HS-5 (cell line): ENCODE results near the gene RAD54L.
"Not testable (repeated sequence)": the region's sequence is repeated elsewhere in the genome, so short reads cannot be mapped to it uniquely, and the experiment has no call there.

Experiments
- DNase-seq: peaks from one replicate; pipeline ENCODE4 v3.0.0-alpha.2; 2012; ENCODE audit warnings: low read depth

Gene RAD54L

DNA sequence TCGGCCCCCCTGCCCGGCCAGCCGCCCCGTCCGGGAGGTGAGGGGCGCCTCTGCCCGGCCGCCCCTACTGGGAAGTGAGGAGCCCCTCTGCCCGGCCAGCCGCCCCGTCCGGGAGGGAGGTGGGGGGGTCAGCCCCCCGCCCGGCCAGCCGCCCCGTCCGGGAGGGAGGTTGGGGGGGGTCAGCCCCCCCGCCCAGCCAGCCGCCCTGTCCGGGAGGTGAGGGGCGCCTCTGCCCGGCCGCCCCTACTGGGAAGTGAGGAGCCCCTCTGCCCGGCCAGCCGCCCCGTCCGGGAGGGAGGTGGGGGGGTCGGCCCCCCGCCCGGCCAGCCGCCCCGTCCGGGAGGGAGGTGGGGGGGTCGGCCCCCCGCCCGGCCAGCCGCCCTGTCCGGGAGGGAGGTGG lies 5.8 kb upstream of the RAD54L start:
- not testable (repeated sequence) for DNase-seq

DNA sequence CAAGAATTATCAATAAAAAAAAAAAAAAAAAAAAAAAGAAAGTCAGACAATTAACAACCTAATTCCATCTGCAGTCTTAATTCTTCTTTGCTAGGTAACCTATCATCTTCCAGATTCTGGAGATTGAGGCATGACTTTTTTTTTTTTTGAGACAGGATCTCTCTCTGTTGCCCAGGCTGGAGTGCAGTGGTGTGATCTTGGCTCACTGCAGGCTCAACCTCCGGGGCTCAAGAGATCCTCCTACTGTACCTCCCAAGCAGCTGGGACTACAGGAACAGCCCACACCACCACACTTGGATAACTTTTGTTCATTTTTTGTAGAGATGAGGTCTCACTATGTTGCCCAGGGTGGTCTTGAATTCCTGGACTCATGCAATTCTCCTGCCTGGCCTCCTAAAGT lies 4.6 kb upstream of the RAD54L start:
- no peak for DNase-seq

DNA sequence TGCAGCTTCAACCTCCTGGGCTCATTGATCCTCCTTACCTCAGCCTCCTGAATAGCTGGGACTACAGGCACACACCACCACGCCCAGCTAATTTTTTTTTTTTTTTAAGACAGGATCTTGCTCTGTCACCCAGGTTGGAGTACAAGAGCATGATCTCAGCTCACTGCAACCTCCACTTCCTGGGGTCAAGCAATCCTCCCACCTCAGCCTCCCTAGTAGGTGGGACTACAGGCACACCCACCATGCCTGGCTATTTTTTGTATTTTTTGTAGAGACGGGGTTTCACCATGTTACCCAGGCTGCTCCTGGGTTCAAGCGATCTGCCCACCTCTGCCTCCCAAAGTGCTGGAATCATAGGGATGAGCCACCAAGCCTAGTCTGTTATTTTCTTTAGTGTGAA lies 3.7 kb upstream of the RAD54L start:
- DNase-seq: not testable (repeated sequence)

DNA sequence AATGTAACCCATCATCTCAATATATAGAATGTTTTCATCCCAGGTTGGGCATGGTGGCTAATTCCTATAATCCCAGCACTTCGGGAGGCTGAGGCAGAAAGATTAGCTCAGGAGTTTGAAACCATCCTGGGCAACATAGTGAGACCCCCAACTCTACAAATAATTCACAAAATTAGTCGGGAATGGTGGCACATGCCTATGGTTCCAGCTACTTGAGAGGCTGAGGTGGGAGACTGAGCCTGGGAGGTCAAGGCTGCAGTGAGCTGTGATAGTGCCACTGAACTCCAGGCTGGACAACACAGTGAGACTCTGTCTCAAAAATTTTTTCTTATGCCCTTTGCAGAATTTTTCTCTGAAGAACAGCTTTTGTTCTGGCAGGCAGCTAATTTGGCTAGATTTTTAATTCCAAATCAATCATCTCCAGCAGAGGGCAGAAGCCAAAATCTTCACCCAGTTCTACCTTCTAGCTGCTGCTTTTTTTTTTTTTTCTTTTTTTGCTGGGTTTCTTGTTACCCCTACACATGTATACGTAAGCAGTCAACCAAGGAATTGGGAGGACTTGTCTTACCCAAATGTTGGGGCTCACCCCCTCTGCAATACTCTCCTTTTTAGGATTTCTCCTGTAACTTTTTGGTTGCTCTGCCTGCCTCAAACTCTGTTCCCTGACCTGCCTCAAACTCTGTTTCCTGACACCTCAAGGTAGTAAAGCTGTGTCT lies 2.7 kb upstream of the RAD54L start:
- DNase-seq: no peak

DNA sequence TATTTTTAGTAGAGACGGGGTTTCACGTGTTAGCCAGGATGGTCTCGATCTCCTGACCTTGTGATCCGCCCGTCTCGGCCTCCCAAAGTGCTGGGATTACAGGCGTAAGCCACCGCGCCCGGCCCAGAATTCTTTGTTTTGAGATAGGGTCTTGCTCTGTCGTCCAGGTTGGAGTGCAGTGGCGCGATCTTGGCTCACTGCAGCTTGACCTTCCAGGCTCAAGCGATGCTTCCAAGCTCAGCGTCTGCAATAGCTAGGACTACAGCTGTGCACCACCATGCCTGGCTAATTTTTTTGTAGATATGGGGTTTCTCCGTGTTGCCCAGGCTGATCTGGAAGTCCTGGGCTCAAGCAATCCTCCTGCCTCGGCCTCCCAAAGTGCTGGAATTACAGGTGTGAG lies 1.4 kb upstream of the RAD54L start:
- not testable (repeated sequence) for DNase-seq

DNA sequence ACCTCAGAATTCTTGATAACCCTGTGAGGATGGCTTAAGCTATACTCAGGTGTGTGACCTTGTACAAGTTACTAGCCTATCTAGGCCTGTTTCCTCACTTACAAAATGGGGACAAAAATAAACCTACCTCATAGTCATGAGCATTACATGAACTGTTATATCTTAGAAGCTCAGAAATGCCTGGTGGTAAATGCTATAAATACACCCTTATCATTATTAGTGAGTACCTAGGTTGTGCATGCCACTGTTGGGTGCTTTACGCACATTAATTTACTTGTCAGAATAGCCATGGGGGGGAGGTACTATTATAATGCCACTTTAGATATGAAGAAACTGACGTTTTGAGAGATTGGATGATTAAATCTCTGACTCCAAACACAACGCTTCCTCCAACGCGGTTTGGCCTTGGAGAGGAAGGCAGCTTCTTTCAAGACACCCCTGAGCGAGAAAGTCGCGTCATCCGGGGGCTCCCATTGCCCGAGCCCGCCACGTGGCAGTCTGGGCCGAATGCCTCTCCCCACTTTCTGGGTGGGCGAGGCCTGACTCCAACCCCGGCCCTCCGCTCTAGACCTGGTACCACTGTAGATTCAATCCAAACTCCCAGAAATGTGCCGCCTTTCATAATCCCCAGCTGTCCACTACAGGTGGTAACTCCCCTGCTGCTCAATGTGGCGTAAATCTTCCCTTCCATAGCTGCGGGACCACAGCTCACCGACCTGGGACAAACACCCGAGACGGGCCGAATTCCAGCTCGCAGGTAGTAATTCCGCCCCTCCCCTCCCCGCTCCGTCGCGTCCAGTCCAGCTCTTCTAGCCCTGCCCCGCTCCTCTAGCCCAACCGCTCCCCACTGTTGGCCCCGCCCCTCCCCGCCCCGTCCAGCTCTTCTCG lies 771 bp upstream of the RAD54L start:
- no peak for DNase-seq

DNA sequence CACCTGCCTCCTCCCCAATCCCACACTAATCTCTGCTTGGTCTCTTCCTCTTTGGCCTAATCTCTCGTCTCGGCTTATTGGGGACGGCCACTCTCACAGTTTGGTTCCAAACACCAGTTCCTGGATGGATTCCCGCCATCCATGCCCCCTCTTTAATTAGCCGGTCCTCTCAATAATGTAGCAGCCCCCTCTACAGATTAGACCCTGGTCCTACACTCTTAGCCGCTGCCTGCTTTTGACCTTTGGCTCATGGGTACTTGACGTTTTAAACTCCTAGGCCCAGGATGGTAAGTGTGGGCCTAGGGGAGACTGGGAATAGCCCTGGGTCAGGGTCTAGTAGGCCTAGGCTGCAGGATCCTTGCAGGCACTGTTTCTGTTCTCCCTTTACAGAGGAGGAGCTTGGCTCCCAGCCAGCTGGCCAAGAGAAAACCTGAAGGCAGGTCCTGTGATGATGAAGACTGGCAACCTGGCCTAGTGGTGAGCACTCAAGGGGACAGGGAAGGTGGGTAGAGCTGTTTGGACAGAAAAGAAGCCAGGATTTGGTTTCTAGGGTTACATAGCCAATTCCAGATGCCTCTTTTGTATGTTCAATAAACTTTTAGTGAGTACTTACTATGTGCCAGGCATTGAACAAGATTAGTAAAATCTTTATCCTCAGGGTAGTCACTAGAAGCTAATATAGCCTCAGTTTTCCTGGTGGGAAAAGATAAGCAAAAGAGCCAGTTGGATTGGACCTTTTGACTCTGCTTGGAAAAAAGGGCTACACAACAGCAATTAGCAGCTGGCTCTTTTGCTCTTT lies 758 bp downstream of the RAD54L start:
- DNase-seq: no peak

DNA sequence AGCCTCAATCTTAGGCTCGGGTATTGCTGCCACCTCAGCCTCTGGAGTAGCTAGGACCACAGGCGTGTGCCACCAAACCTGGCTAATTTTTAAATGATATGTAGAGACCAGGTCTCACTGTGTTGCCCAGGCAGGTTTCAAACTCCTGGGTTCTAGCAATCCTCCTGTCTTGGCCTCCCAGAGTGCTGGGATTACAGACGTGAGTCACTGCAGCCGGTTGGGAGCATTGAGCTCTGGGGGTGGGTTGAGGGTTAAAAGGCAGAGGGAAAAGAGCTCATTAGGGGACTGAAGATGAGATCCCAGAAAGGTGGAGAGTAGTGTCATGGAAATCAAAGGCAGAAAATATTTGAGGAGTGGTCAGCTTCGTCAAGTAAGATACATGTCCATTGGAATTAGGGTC lies 7.1 kb downstream of the RAD54L start:
- DNase-seq: no peak

DNA sequence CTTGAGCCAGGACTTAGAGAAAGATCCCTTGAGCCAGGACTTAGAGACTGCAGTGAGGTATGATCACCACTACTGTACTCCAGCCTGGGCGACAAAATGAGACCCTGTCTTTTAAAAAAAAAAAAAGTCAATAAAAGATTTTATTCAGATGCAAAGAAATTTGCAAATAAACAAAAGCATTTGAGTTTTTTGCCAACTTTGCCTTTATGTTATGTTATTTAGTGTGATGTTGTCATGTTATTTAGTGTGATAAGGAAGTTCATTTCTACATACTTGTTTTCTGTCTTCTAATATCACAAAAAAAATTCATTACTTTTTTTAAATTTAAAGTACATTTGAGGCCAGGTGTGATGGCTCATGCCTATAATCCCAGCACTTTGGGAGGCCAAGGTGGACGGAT lies 9.0 kb downstream of the RAD54L start:
- no peak for DNase-seq

DNA sequence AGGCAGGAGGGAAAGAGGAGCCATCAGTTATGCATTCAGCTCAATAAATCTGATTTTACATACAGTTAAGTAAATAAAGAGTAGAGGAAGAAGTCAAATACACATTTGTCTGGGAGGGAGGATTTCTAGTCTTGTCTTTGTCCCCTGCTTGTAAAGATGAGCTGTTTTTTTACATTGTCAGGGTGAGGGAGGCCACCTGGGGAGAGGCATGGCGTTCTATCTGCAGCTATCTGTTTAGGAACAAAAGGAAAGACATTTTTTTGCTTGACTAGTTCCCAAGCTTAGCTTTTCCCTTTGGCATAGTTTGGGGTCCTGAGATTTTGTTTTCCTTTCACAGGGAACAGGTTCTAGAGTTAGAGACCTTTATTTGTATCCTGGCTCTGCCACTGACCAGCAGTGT lies 14.9 kb downstream of the RAD54L start:
- no peak for DNase-seq

DNA sequence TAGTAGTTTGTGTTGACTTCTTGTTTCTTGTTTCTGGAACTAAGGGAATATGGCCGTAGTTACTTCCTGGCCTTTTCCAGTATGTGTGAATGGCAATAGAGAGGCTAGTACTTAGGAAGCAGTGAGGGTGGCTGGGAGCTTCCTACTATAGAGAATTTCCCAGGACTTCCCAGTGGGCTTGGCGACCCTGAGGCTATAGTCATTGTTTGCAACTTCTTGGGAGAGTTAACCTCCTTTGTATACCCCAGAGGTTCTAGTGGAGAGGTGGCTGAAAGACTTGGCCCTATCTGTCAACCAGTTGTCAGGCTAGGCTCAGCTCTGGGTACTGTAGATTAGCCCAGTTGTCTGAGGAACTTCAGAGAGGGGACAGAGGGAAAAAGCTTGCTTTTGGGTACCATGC lies 15.6 kb downstream of the RAD54L start:
- no peak for DNase-seq

DNA sequence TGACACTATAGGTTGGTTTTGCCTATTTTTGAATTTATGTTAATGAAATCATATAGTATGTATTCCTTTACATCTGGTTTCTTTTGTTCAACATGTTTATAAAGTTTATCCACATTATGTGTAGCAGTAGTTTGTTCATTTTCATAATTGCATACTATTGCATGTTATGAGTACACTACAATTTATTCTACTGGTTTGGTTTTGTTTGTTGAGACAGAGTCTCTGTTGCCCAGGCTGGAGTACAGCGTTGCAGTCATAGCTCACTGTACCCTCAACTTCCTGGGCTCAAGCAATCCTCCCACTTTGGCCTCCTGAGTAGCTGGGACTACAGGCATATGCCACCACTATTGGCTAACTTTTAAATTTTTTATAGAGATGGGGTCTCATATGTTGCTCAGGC lies 21.0 kb downstream of the RAD54L start:
- no peak for DNase-seq

DNA sequence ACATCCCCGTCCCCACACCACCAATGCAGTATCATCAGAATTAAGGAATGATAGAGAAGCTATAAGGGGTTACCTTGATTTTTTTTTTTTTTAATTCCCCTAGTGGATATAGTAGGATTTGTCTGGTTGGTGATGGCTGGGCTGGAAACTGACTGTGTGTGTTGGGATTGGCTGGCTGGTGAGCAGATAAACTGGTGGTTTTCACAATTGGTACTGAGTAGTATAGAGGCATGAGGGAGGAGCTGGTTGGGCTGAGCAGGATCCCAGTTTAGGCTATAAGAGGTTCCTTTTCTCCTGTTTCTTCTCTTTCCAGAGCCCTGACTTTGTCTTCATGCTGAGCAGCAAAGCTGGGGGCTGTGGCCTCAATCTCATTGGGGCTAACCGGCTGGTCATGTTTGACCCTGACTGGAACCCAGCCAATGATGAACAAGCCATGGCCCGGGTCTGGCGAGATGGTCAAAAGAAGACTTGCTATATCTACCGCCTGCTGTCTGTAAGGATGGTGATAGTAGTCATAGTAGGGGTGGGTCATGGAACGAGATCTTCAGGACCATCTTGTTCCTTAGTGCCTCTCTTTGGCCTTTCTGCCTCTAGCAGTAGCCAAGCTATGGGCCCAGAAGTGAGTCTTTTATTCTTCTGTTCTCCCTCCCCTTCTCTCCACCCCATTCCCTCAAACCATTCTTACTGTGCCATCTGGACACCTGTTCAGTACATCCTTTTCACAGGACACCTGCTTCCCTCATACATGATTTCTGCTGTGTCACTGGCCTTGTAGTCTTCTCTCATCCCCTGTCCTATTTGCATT lies 26.9 kb downstream of the RAD54L start:
- no peak for DNase-seq

DNA sequence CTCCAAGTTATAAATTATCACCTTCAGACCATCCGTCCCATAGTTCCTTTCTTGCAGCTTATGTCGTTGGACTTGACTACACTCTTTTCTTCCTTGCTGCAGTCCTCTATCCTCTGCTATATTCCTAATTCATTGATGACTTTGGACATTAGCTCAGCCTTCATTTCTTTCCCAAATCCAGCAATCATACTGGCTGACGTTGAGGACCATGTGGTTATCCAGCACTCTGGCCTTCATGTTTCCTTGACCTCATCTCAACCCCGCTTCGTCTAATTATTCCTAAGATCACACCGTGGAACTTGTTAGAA lies 27.4 kb downstream of the RAD54L start:
- DNase-seq: no peak

DNA sequence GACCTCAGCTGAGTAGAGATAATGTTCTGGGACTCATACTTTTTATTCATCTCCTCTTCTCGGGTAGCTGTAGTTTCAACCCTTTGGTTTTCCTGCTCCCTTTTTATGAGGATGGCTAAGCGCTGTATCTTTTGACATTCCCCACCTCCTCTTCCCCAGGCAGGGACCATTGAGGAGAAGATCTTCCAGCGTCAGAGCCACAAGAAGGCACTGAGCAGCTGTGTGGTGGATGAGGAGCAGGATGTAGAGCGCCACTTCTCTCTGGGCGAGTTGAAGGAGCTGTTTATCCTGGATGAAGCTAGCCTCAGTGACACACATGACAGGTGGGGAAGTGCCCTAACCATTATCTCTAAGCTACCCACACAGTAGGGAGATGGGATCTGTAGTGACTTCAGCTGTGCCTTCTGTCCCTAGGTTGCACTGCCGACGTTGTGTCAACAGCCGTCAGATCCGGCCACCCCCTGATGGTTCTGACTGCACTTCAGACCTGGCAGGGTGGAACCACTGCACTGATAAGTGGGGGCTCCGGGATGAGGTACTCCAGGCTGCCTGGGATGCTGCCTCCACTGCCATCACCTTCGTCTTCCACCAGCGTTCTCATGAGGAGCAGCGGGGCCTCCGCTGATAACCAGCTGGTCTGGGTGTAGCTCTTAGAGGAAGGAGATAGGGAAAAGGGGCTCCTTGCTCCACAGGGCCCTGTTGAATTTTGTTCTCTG lies 30.3 kb downstream of the RAD54L start:
- DNase-seq: no peak

DNA sequence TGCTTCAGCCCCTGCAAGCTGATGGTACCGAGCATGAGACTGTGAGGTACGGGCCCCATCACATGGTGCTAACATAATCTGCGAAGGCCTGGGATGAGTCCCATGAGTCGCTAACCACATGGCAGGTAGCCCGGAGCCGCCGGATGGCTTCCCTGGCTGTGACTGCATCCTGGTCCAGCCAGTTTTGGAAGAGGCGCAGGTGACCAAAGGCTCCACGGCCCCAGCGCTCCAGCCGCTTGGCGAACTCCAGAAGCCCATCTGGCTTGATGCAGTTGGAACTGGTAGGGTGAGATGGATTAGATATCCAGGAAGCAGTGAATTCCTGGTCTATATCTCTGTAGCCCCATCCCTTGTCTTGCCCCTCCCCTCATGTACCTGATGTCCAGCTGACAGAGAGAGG lies 31.2 kb downstream of the RAD54L start:
- DNase-seq: no peak

DNA sequence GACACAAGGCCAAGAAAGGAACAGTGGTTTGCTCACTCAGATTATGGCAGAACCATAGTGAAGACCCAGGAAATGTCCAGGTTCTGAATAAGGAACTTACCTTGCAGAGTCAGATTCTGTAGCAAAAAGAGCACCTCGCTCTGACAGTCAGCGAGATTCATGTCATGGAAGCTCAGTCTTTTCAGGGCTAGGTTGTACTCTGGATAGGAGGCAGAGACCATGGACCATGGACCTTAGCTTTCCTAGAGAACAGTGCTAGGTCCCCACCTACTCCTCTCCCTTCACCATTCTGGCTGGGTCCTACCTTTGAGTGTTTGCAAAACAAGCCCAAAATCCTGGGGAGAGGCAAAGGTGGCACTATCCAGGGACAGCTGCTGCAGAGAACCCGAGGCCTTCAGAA lies 32.5 kb downstream of the RAD54L start:
- DNase-seq: no peak

DNA sequence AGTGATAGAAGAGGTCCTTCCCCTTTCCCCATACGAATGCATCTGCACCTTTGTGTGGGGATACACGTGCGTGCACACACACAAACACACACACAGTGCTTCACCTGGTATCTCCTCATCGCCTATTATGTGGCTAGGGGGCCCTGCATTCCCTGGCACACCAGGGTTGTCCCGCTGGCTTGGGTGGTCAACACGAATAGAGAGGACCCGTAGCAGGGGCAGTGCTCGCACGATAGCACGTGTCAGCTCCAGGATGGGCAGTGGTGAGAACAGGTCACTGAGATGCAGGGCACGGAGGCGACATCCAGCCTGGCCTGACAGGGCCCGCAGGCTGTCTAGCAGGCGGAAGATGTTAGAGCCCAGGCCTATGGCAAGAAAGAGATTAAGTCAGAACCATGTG lies 33.5 kb downstream of the RAD54L start:
- no peak for DNase-seq

DNA sequence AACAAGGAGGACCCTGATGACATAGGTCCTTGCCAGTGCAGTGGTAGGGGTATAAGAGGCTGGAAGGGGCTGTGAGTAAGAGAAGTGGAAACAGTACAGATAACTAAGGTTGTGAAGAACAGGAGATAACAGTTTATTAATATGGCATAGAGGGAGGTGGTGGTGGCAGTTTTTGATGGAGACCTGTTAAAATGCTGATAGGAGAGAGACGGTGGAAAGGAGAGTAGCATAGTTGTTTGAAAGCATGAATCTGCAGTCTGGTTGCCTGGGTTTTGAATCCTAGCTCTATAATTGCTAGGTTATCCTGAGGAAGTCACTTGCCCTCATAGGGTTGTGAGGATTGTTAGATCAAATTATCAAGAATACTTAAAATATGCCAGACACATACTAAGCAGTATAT lies 36.5 kb downstream of the RAD54L start:
- DNase-seq: no peak

DNA sequence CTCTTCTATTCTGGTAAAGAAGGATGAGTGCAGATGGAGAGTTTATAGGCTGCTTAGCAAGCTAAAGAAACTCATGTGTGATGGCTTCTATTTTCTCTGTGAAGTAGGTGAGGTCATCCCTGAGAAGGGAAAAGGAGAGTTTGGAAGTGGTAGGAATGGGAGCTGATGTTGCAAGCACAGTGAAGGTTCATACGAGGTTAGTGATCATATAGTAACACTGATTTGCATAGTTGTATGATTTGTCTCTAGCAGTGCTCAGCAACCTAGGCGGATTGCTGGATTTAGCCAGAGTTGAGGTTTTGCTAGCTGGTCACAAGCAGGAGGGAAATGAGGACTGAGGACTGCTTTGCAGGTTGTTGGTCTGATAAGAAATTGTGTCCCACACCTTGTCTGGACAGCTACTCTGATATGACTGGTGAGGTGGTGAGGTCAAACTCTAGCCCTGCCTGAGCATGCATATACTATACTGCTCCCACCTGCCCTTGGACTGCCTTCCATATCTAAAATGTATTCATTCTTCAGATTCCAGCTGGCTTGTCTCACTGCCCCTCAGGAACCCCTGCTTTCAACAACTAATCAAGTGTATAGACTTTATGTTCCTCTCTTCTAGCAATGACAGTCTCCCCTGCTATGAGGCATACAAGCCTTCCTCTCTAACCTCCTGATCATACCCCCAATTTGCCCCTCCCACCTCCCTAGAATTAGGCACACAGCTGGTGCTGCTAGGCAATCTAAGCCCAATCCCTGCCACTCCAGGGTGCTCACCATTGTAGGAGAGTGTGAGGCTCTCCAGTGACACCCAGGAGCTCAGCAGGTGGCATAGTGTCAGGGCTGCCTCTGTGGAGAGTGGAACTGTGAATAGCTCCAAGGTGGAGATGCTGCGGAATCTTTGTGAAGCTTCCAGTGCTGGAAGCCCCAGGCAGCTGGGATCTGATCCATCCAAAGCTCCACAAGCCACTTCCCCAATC lies 37.3 kb downstream of the RAD54L start:
- DNase-seq: no peak
